T-helper 1 cell treated with Interleukin-12 subunit alpha and Interleukin-12 subunit beta and Interleukin-4 antibody, amounts not matched to agents 30 ng/mL and 1 ng/mL, for 36 hours (primary cell): ENCODE measurements around the gene ABCA2. TPM values are rescaled to one million over a fixed set of nuclear protein-coding genes. Genes with fewer than 3 reads are reported as not detected.

Experiments used
- intact Hi-C: fragments of 100-400 bp; cut with micrococcal nuclease; formaldehyde crosslinking; loops from one replicate; pipeline ENCODE4 v1.15.1; 2024
- total RNA-seq: library from RNA; stranded (reverse); gene quantifications from 2 replicates; pipeline ENCODE4 v1.2.3, GENCODE V29; 2022

Gene ABCA2
- total RNA-seq, 1 donor from 2014 or later = 30.0 TPM

GRCh38 chr9:136969774-136970173 is 58.3 kb downstream of the ABCA2 start:
- intact Hi-C loops = no loop called here

- intact Hi-C loops = no loop called here
Observed at GRCh38 chr9:136969150-136969549, 58.9 kb downstream of the ABCA2 start.

GRCh38 chr9:136968333-136969127 is 59.5 kb downstream of the ABCA2 start:
- intact Hi-C loops = no loop called here

- intact Hi-C loops = no loop called here
Observed at GRCh38 chr9:136965771-136966484, 62.1 kb downstream of the ABCA2 start.

- intact Hi-C loops = no loop called here
Observed at GRCh38 chr9:136964833-136965422, 63.1 kb downstream of the ABCA2 start.

GRCh38 chr9:136964171-136964689 is 63.8 kb downstream of the ABCA2 start:
- intact Hi-C loops = no loop called here

- intact Hi-C loops = no loop called here
Observed at GRCh38 chr9:136963751-136964150, 64.3 kb downstream of the ABCA2 start.

- intact Hi-C loops = no loop called here
Observed at GRCh38 chr9:136963341-136963740, 64.7 kb downstream of the ABCA2 start.

- intact Hi-C loops = no loop called here
Observed at GRCh38 chr9:136962701-136963248, 65.3 kb downstream of the ABCA2 start.

GRCh38 chr9:136962163-136962562 is 65.9 kb downstream of the ABCA2 start:
- intact Hi-C loops = no loop called here

GRCh38 chr9:136961279-136962065 is 66.6 kb downstream of the ABCA2 start:
- intact Hi-C loops = no loop called here

- intact Hi-C loops = no loop called here
Observed at GRCh38 chr9:136960938-136961275, 67.1 kb downstream of the ABCA2 start.

- intact Hi-C loops = no loop called here
Observed at GRCh38 chr9:136960212-136960937, 67.7 kb downstream of the ABCA2 start.

- intact Hi-C loops = no loop called here
Observed at GRCh38 chr9:136958898-136959850, 68.9 kb downstream of the ABCA2 start.

GRCh38 chr9:136958473-136958872 is 69.6 kb downstream of the ABCA2 start:
- intact Hi-C loops = no loop called here

GRCh38 chr9:136957901-136958300 is 70.1 kb downstream of the ABCA2 start:
- intact Hi-C loops = no loop called here

GRCh38 chr9:136957461-136957860 is 70.6 kb downstream of the ABCA2 start:
- intact Hi-C loops = no loop called here
